BLaER1 (cell line): ENCODE results near the gene IQGAP1.

Experiments
- H3K27ac ChIP-seq: shearing (Covaris generic); formaldehyde crosslinking; 2 replicates; pipeline ENCODE4 v1.8.1; 2022
- H3K27me3 ChIP-seq: shearing (Covaris generic); formaldehyde crosslinking; 2 replicates; pipeline ENCODE4 v1.8.1; 2022
- H3K36me3 ChIP-seq: shearing (Covaris generic); formaldehyde crosslinking; 2 replicates; pipeline ENCODE4 v1.8.1; 2022
- H3K4me1 ChIP-seq: shearing (Covaris generic); formaldehyde crosslinking; 2 replicates; pipeline ENCODE4 v1.8.1; 2022
- H3K4me2 ChIP-seq: shearing (Covaris generic); formaldehyde crosslinking; 2 replicates; pipeline ENCODE4 v1.8.1; 2022
- H3K4me3 ChIP-seq: shearing (Covaris generic); formaldehyde crosslinking; 2 replicates; pipeline ENCODE4 v1.8.1; 2022
- H3K9ac ChIP-seq: shearing (Covaris generic); formaldehyde crosslinking; 2 replicates; pipeline ENCODE4 v1.8.1; 2022
- H3K9me3 ChIP-seq: shearing (Covaris generic); formaldehyde crosslinking; 2 replicates; pipeline ENCODE4 v1.8.1; 2022
- H4K20me1 ChIP-seq: shearing (Covaris generic); formaldehyde crosslinking; 2 replicates; pipeline ENCODE4 v1.8.1; 2022
- Cebpa-rat ChIP-seq: shearing (Covaris generic); IDR thresholded peaks from 2 replicates; pipeline ENCODE4 v1.8.1; 2022

Gene IQGAP1

GRCh38 chr15:90432253-90432652 is 44.2 kb downstream of the IQGAP1 start:
- Histone ChIP-seq H3K9ac (no peak overlapping the region), H3K27me3 (no peaks in the 10 kb centered on the region), H3K4me1 (no peaks in the 10 kb centered on the region), H3K36me3 (peaks cover 78% of the 10 kb centered on the region), H3K4me2 (no peak overlapping the region), H3K9me3 (no peaks in the 10 kb centered on the region), H3K4me3 (no peak overlapping the region), H3K27ac (no peak overlapping the region), H4K20me1 (0 out of 2 replicates have a peak, but pooled peaks cover 4% of the 10 kb centered on the region)
- no peak for TF ChIP-seq Cebpa-rat

- Histone ChIP-seq H3K27me3 (no peaks in the 10 kb centered on the region), H3K36me3 (peaks cover 63% of the 10 kb centered on the region), H3K4me2 (no peak overlapping the region), H3K4me3 (no peak overlapping the region), H3K4me1 (no peaks in the 10 kb centered on the region), H4K20me1 (no peaks in the 10 kb centered on the region), H3K27ac (no peak overlapping the region), H3K9ac (no peak overlapping the region), H3K9me3 (no peaks in the 10 kb centered on the region)
- TF ChIP-seq Cebpa-rat: no peak
These were observed 47.8 kb downstream of the IQGAP1 start for GRCh38 chr15:90435652-90436337.

GRCh38 chr15:90436952-90437351 is 48.9 kb downstream of the IQGAP1 start:
- no peaks in the 10 kb centered on the region for H3K27me3 ChIP-seq
- no peaks in the 10 kb centered on the region for H4K20me1 ChIP-seq
- H3K9ac ChIP-seq: no peak overlapping the region
- no peaks in the 10 kb centered on the region for H3K9me3 ChIP-seq
- H3K36me3 ChIP-seq: peaks cover 73% of the 10 kb centered on the region
- no peak overlapping the region for H3K27ac ChIP-seq
- H3K4me1 ChIP-seq: no peaks in the 10 kb centered on the region
- TF ChIP-seq Cebpa-rat: no peak
- H3K4me3 ChIP-seq: no peak overlapping the region
- H3K4me2 ChIP-seq: no peak overlapping the region

- Histone ChIP-seq H3K27ac (no peak overlapping the region), H3K4me1 (no peaks in the 10 kb centered on the region), H3K4me3 (no peak overlapping the region), H3K9me3 (no peaks in the 10 kb centered on the region), H4K20me1 (no peaks in the 10 kb centered on the region), H3K9ac (no peak overlapping the region), H3K27me3 (no peaks in the 10 kb centered on the region), H3K36me3 (peaks cover 73% of the 10 kb centered on the region), H3K4me2 (no peak overlapping the region)
- TF ChIP-seq Cebpa-rat: no peak
These were observed 49.5 kb downstream of the IQGAP1 start for GRCh38 chr15:90437516-90437915.

- Histone ChIP-seq H3K27ac (no peak overlapping the region), H3K27me3 (no peaks in the 10 kb centered on the region), H3K4me2 (no peak overlapping the region), H4K20me1 (no peaks in the 10 kb centered on the region), H3K4me3 (no peak overlapping the region), H3K9ac (no peak overlapping the region), H3K36me3 (peaks cover 70% of the 10 kb centered on the region), H3K4me1 (no peaks in the 10 kb centered on the region), H3K9me3 (no peaks in the 10 kb centered on the region)
- TF ChIP-seq Cebpa-rat: no peak
These were observed 51.9 kb downstream of the IQGAP1 start for GRCh38 chr15:90439946-90440345.

GRCh38 chr15:90441027-90441426 is 53.0 kb downstream of the IQGAP1 start:
- no peak for TF ChIP-seq Cebpa-rat
- Histone ChIP-seq H3K9me3 (no peaks in the 10 kb centered on the region), H3K4me1 (no peaks in the 10 kb centered on the region), H3K27ac (no peak overlapping the region), H3K36me3 (peaks cover 70% of the 10 kb centered on the region), H4K20me1 (no peaks in the 10 kb centered on the region), H3K27me3 (no peaks in the 10 kb centered on the region), H3K4me3 (no peak overlapping the region), H3K9ac (no peak overlapping the region), H3K4me2 (no peak overlapping the region)

GRCh38 chr15:90442423-90442822 is 54.4 kb downstream of the IQGAP1 start:
- Histone ChIP-seq H4K20me1 (no peaks in the 10 kb centered on the region), H3K4me2 (no peak overlapping the region), H3K27ac (no peak overlapping the region), H3K27me3 (no peaks in the 10 kb centered on the region), H3K4me1 (no peaks in the 10 kb centered on the region), H3K9ac (no peak overlapping the region), H3K9me3 (no peaks in the 10 kb centered on the region), H3K36me3 (peaks cover 58% of the 10 kb centered on the region), H3K4me3 (no peak overlapping the region)
- no peak for TF ChIP-seq Cebpa-rat

GRCh38 chr15:90449206-90449735 is 61.2 kb downstream of the IQGAP1 start:
- no peak for TF ChIP-seq Cebpa-rat
- no peaks in the 10 kb centered on the region for H3K9me3 ChIP-seq
- no peaks in the 10 kb centered on the region for H3K27me3 ChIP-seq
- no peak overlapping the region for H3K4me3 ChIP-seq
- no peak overlapping the region for H3K27ac ChIP-seq
- H3K4me2 ChIP-seq: no peak overlapping the region
- H3K36me3 ChIP-seq: peaks cover 84% of the 10 kb centered on the region
- no peaks in the 10 kb centered on the region for H3K4me1 ChIP-seq
- H4K20me1 ChIP-seq: no peaks in the 10 kb centered on the region
- H3K9ac ChIP-seq: no peak overlapping the region

GRCh38 chr15:90451053-90451850 is 63.2 kb downstream of the IQGAP1 start:
- Histone ChIP-seq H3K27me3 (no peaks in the 10 kb centered on the region), H3K9ac (no peak overlapping the region), H3K4me1 (no peaks in the 10 kb centered on the region), H3K36me3 (peaks cover 86% of the 10 kb centered on the region), H3K27ac (no peak overlapping the region), H3K4me3 (no peak overlapping the region), H3K4me2 (no peak overlapping the region), H4K20me1 (no peaks in the 10 kb centered on the region), H3K9me3 (no peaks in the 10 kb centered on the region)
- TF ChIP-seq Cebpa-rat: no peak

GRCh38 chr15:90456236-90456635 is 68.2 kb downstream of the IQGAP1 start:
- Histone ChIP-seq H3K27me3 (no peaks in the 10 kb centered on the region), H3K27ac (no peak overlapping the region), H3K4me1 (no peaks in the 10 kb centered on the region), H3K4me3 (no peak overlapping the region), H3K4me2 (no peak overlapping the region), H3K9ac (no peak overlapping the region), H3K36me3 (peaks cover 99% of the 10 kb centered on the region), H3K9me3 (no peaks in the 10 kb centered on the region), H4K20me1 (no peaks in the 10 kb centered on the region)
- TF ChIP-seq Cebpa-rat: no peak
